ENCODE results near the gene VEZF1.

DNA sequence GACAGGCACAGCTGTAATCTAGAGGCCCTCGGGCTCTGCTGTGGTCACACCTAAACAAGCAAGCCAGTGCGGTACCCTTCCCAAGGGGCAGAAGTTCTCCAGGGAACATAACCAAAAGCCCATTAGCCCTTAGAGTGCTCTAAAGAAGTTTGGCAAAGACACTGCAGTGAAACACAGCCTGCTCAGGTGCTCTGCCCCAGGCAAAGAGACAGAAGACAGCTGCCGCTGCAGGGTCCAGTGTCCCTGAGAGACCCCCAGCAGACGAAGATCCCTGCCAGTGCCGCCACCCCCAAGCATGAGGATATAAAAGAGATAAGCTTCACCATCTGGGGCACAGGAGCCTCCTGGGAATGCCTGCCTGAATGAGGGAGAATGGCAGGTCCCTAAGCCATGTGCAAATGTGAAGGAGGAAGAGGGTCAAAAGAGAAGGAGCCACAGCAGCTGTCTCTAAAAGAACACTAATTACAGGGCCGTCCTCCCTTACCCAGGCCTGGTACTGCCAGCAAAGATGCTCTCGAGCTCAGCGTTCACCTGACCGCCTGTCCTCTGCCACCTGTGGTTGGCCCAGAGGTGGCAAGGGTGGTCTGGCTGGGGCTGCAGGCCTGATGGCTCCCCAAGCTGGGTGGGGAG is 62.6 kb downstream of the VEZF1 start:
- TF ChIP-seq CTCF (IDR thresholded peaks at IDR 0.05) (no peak), CEBPB (IDR thresholded peaks at IDR 0.05) (no peak), CHD4 (IDR thresholded peaks at IDR 0.05; ENCODE audit: borderline replicate concordance) (no peak), TFCP2L1 (CRISPR knock-in tag; IDR thresholded peaks at IDR 0.05) (no peak), RAD21 (conservative IDR thresholded peaks at IDR 0.05 in 1 of 2, IDR thresholded peaks at IDR 0.05 in 1 of 2) (no peak), RCOR1 (IDR thresholded peaks at IDR 0.05; ENCODE audit: low read depth, low read length) (no peak), POLR2A (IDR thresholded peaks at IDR 0.05; ENCODE audit: low read length) (no peak)

All from A549 (cell line).